DND-41 (cell line): ENCODE data around the gene L3MBTL4.
"Not testable (repeated sequence)": the region's sequence is repeated elsewhere in the genome, so short reads cannot be mapped to it uniquely, and the experiment has no call there.

Experiments used
- ATAC-seq: fragments of 200-7000 bp; cut with Tn5 transposase; 3 replicates; pipeline ENCODE4 v1.9.1; 2021; ENCODE audit warnings: low read depth; ENCODE audit not compliant: insufficient read depth
- DNase-seq: peaks from one replicate; pipeline ENCODE4 v3.0.0-alpha.2; 2020
- H2AFZ ChIP-seq: 2 replicates; pipeline ENCODE4 v1.6.0; 2012; ENCODE audit warnings: low read depth, low read length
- H3K27ac ChIP-seq: 2 replicates; pipeline ENCODE4 v1.5.1; 2012; ENCODE audit warnings: low read length, inconsistent platforms
- H3K27me3 ChIP-seq: fragments of 200-600 bp; sonication (generic); 2 replicates; pipeline ENCODE4 v1.6.0; 2012; ENCODE audit warnings: low read length, mild to moderate bottlenecking, inconsistent platforms; ENCODE audit not compliant: insufficient read depth, poor library complexity
- H3K36me3 ChIP-seq: 2 replicates; pipeline ENCODE4 v1.5.1; 2012; ENCODE audit warnings: low read length, inconsistent platforms; ENCODE audit not compliant: insufficient read depth
- H3K4me1 ChIP-seq: 2 replicates; pipeline ENCODE4 v1.5.1; 2012; ENCODE audit warnings: mild to moderate bottlenecking, low read length; ENCODE audit not compliant: insufficient read depth
- H3K4me2 ChIP-seq: 2 replicates; pipeline ENCODE4 v1.6.0; 2012; ENCODE audit warnings: mild to moderate bottlenecking, moderate library complexity, low read length, inconsistent platforms; ENCODE audit not compliant: insufficient read depth
- H3K4me3 ChIP-seq, 2 experiments: fragments of 200-600 bp in 1 of 2; shearing (Covaris generic) in 1 of 2; 2 replicates each; pipeline ENCODE4 v1.5.1; 2012 to 2016; ENCODE audit warnings: inconsistent platforms in 2 of 2, low read length in 2 of 2, mild to moderate bottlenecking in 2 of 2, low read depth in 1 of 2, moderate library complexity in 1 of 2
- H3K79me2 ChIP-seq: 2 replicates; pipeline ENCODE4 v1.6.0; 2012; ENCODE audit warnings: low read length, inconsistent platforms; ENCODE audit not compliant: insufficient read depth
- H3K9ac ChIP-seq: 2 replicates; pipeline ENCODE4 v1.6.0; 2012; ENCODE audit warnings: low read depth, mild to moderate bottlenecking, inconsistent platforms, low read length, moderate library complexity
- H3K9me3 ChIP-seq: 2 replicates; pipeline ENCODE4 v1.5.1; 2012; ENCODE audit warnings: low read length, moderate library complexity, mild to moderate bottlenecking, inconsistent platforms; ENCODE audit not compliant: insufficient read depth, severe bottlenecking
- H4K20me1 ChIP-seq: 2 replicates; pipeline ENCODE4 v1.6.0; 2012; ENCODE audit warnings: low read length; ENCODE audit not compliant: insufficient read depth
- CTCF ChIP-seq: IDR thresholded peaks from 2 replicates; pipeline ENCODE4 v1.5.1; 2012; ENCODE audit warnings: borderline replicate concordance, low read length, moderate library complexity, mild to moderate bottlenecking; ENCODE audit not compliant: poor library complexity, severe bottlenecking; ENCODE audit errors: extremely low read depth
- EZH2 ChIP-seq: IDR thresholded peaks from 3 replicates; pipeline ENCODE4 v1.6.1; 2012; ENCODE audit warnings: borderline replicate concordance, low read depth, mild to moderate bottlenecking, moderate library complexity, low read length, inconsistent platforms; ENCODE audit not compliant: severe bottlenecking

Gene L3MBTL4

GRCh38 chr18:6280211-6280743 is 134.4 kb downstream of the L3MBTL4 start:
- Histone ChIP-seq H3K9me3 (no peaks in the 10 kb centered on the region), H3K79me2 (no peaks in the 10 kb centered on the region), H3K4me3 (no peak overlapping the region), H4K20me1 (no peaks in the 10 kb centered on the region), H3K4me2 (no peak overlapping the region), H3K27ac (no peak overlapping the region), H3K9ac (no peak overlapping the region), H3K36me3 (no peaks in the 10 kb centered on the region), H3K27me3 (no peaks in the 10 kb centered on the region), H2AFZ (no peak overlapping the region), H3K4me1 (no peaks in the 10 kb centered on the region)
- TF ChIP-seq CTCF (no peak), EZH2 (no peak)
- no peak for ATAC-seq
- DNase-seq = no peak

- ATAC-seq (no peak), DNase-seq (no peak)
- no peak overlapping the region for H3K27ac ChIP-seq
- H3K79me2 ChIP-seq = no peaks in the 10 kb centered on the region
- no peak overlapping the region for H2AFZ ChIP-seq
- no peak overlapping the region for H3K9ac ChIP-seq
- no peaks in the 10 kb centered on the region for H3K9me3 ChIP-seq
- H3K36me3 ChIP-seq = no peaks in the 10 kb centered on the region
- TF ChIP-seq EZH2 (no peak), CTCF (no peak)
- no peaks in the 10 kb centered on the region for H3K4me1 ChIP-seq
- H3K4me2 ChIP-seq = no peak overlapping the region
- no peaks in the 10 kb centered on the region for H4K20me1 ChIP-seq
- no peaks in the 10 kb centered on the region for H3K27me3 ChIP-seq
- no peak overlapping the region for H3K4me3 ChIP-seq
These were observed 135.4 kb downstream of the L3MBTL4 start for GRCh38 chr18:6279308-6279707.

GRCh38 chr18:6273423-6273822 is 141.3 kb downstream of the L3MBTL4 start:
- Histone ChIP-seq H3K9ac (no peak overlapping the region), H3K4me3 (no peak overlapping the region), H3K4me2 (no peak overlapping the region), H3K27ac (no peak overlapping the region), H3K36me3 (no peaks in the 10 kb centered on the region), H3K27me3 (no peaks in the 10 kb centered on the region), H2AFZ (no peak overlapping the region), H3K79me2 (no peaks in the 10 kb centered on the region), H4K20me1 (no peaks in the 10 kb centered on the region), H3K4me1 (no peaks in the 10 kb centered on the region), H3K9me3 (no peaks in the 10 kb centered on the region)
- ATAC-seq (no peak), DNase-seq (no peak)
- TF ChIP-seq CTCF (no peak), EZH2 (no peak)

- H2AFZ ChIP-seq, H3K36me3 ChIP-seq, H3K79me2 ChIP-seq, H4K20me1 ChIP-seq, H3K9me3 ChIP-seq, H3K4me2 ChIP-seq, H3K27ac ChIP-seq, H3K4me3 ChIP-seq, H3K27me3 ChIP-seq, ATAC-seq, H3K4me1 ChIP-seq, H3K9ac ChIP-seq, DNase-seq: not testable (repeated sequence)
These were observed 142.6 kb downstream of the L3MBTL4 start for GRCh38 chr18:6272144-6272543.
